GM12892 (cell line): ENCODE measurements around the gene SUCLG1.

Experiments used
- POLR2A ChIP-seq: IDR thresholded peaks from 2 replicates; pipeline ENCODE4 v1.6.1; 2011; ENCODE audit warnings: low read depth, low read length, control low read depth
- POLR2AphosphoS5 ChIP-seq: IDR thresholded peaks from 2 replicates; pipeline ENCODE4 v1.6.1; 2011; ENCODE audit warnings: low read depth, low read length, control low read depth

DNA sequence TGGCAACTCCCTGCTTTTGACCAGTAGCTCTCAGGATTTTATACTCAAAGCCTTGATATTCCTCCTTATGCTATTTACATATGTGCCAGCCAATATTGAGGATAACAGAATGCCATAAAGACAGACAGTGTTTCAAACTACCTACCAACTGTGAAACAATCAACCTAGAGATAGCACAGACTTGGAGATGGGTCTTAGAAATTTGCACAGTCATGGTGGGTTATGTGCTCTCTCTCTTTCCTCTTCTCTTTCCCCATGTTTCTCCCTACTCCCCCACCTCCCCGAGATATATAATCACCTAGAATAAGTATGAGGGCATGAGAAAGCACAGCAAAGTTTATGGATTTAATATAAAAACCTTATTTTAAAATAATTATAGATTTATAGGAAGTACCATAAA is 24.2 kb upstream of the SUCLG1 start:
- TF ChIP-seq POLR2AphosphoS5 = no peak
- TF ChIP-seq POLR2A = no peak
